Stomach (tissue), 4 donors: ENCODE measurements around the gene LDHD.

ENCODE experiments used
- CTCF ChIP-seq, 7 experiments: fragments of 450-650 bp in 4 of 7; fragments of 200-600 bp in 3 of 7; sonication (generic) in 3 of 7; IDR thresholded peaks; one replicate each; pipeline ENCODE4 v1.5.1; 2016 to 2019; ENCODE audit warnings: antibody characterized with exemption in 7 of 7, control low read depth in 2 of 7, mild to moderate bottlenecking in 1 of 7
- EP300 ChIP-seq: sonication (generic); formaldehyde crosslinking; IDR thresholded peaks from one replicate; pipeline ENCODE4 v1.6.1; 2017; ENCODE audit warnings: antibody characterized with exemption
- POLR2A ChIP-seq, 4 donors: fragments of 450-650 bp; IDR thresholded peaks; one replicate each; pipeline ENCODE4 v1.6.1; 2016; ENCODE audit warnings: antibody characterized with exemption in 4 of 4, control low read depth in 2 of 4, mild to moderate bottlenecking in 1 of 4, moderate library complexity in 1 of 4
- POLR2AphosphoS5 ChIP-seq, 3 donors: sonication (generic); formaldehyde crosslinking; IDR thresholded peaks; one replicate each; pipeline ENCODE4 v1.6.1; 2016; ENCODE audit warnings: antibody characterized with exemption in 3 of 3

- no peak for TF ChIP-seq CTCF (IDR thresholded peaks at IDR 0.05)
- TF ChIP-seq POLR2A (IDR thresholded peaks at IDR 0.05): no peak
- no peak for TF ChIP-seq EP300
- no peak for TF ChIP-seq POLR2AphosphoS5 (IDR thresholded peaks at IDR 0.05)
Measured at GRCh38 chr16:75111514-75111940, 5.1 kb downstream of the LDHD start.
